PFSK-1 (cell line): ENCODE results near the gene MX2.

Experiments
- FOXP2 ChIP-seq: optimal IDR thresholded peaks from 2 replicates; pipeline ENCODE3; 2011; ENCODE audit warnings: borderline replicate concordance, control low read depth, inconsistent platforms; ENCODE audit not compliant: insufficient read depth; ENCODE audit errors: extremely low read length, extremely low read depth
- POLR2AphosphoS5 ChIP-seq: IDR thresholded peaks from 2 replicates; pipeline ENCODE4 v1.6.1; 2012; ENCODE audit warnings: low read depth, mild to moderate bottlenecking, control low read depth, low read length, moderate library complexity
- REST ChIP-seq, 2 experiments: IDR thresholded peaks; 2 replicates each; pipeline versions ENCODE4 v1.6.1 to v1.8.0; 2011 to 2012; ENCODE audit warnings: low read depth in 2 of 2, low read length in 2 of 2, control low read depth in 1 of 2, inconsistent platforms in 1 of 2, mild to moderate bottlenecking in 1 of 2, moderate library complexity in 1 of 2; ENCODE audit not compliant: insufficient read depth in 1 of 2
- SIN3A ChIP-seq: IDR thresholded peaks from 2 replicates; pipeline ENCODE4 v1.6.1; 2012; ENCODE audit warnings: mild to moderate bottlenecking, low read length, moderate library complexity, borderline replicate concordance; ENCODE audit not compliant: insufficient read depth
- TAF1 ChIP-seq: IDR thresholded peaks from 2 replicates; pipeline ENCODE4 v1.6.1; 2012; ENCODE audit warnings: low read length, control low read depth, borderline replicate concordance; ENCODE audit not compliant: insufficient read depth

Gene MX2

GRCh38 chr21:41364308-41364707 is 2.5 kb downstream of the MX2 start:
- TF ChIP-seq TAF1 = no peak
- no peak for TF ChIP-seq REST (IDR thresholded peaks at IDR 0.05; ENCODE audit: insufficient read depth in 1 of 2, low read depth in 2 of 2, low read length in 2 of 2)
- TF ChIP-seq SIN3A = no peak
- TF ChIP-seq POLR2AphosphoS5 = no peak
- TF ChIP-seq FOXP2 = no peak

- TF ChIP-seq SIN3A (no peak), POLR2AphosphoS5 (no peak), TAF1 (no peak), REST (IDR thresholded peaks at IDR 0.05; ENCODE audit: insufficient read depth in 1 of 2, low read depth in 2 of 2, low read length in 2 of 2) (no peak), FOXP2 (no peak)
Observed at GRCh38 chr21:41365377-41366107, 3.7 kb downstream of the MX2 start.

- no peak for TF ChIP-seq POLR2AphosphoS5
- no peak for TF ChIP-seq TAF1
- no peak for TF ChIP-seq REST (IDR thresholded peaks at IDR 0.05; ENCODE audit: insufficient read depth in 1 of 2, low read depth in 2 of 2, low read length in 2 of 2)
- TF ChIP-seq FOXP2 = no peak
- no peak for TF ChIP-seq SIN3A
Observed at GRCh38 chr21:41366522-41367151, 4.8 kb downstream of the MX2 start.

- TF ChIP-seq POLR2AphosphoS5 (no peak), TAF1 (no peak), REST (IDR thresholded peaks at IDR 0.05; ENCODE audit: insufficient read depth in 1 of 2, low read depth in 2 of 2, low read length in 2 of 2) (no peak), SIN3A (no peak), FOXP2 (no peak)
Observed at GRCh38 chr21:41367301-41367944, 5.6 kb downstream of the MX2 start.
